ENCODE data around the gene SELENOH. TPM values are rescaled to one million over a fixed set of nuclear protein-coding genes. Genes with fewer than 3 reads are reported as not detected.

SELENOH gene
- total RNA-seq, 1 experiment from 2014 or later = 112 TPM

GRCh38 chr11:57786436-57786835, 45.1 kb downstream of the SELENOH start:
- no peaks in the 10 kb centered on the region for H3K27me3 ChIP-seq (ENCODE audit: control insufficient read depth, insufficient read depth, low read length)
- peaks cover 51% of the 10 kb centered on the region for H3K4me1 ChIP-seq (ENCODE audit: control insufficient read depth, insufficient read depth, low read length)

GRCh38 chr11:57787006-57787604, 45.8 kb downstream of the SELENOH start:
- Histone ChIP-seq H3K27me3 (ENCODE audit: control insufficient read depth, insufficient read depth, low read length) (no peaks in the 10 kb centered on the region), H3K4me1 (ENCODE audit: control insufficient read depth, insufficient read depth, low read length) (peaks cover 50% of the 10 kb centered on the region), H3K9me3 (ENCODE audit: control insufficient read depth, insufficient read depth, low read depth, low read length) (no peaks in the 10 kb centered on the region), H3K4me3 (ENCODE audit: low read depth in 2 of 2, low read length in 2 of 2) (no peak overlapping the region), H3K36me3 (ENCODE audit: control insufficient read depth, insufficient read depth, low read length) (no peaks in the 10 kb centered on the region; the same call in 1 of the 2 replicates), H3K27ac (ENCODE audit: low read length) (peak overlapping the region; percentile 57)
- no peak for DNase-seq (ENCODE audit: low read depth, low spot score)
- intact Hi-C loops (cut with micrococcal nuclease; ENCODE audit: unreplicated experiment) = no loop called here
- TF ChIP-seq CTCF (IDR thresholded peaks at IDR 0.05) (no peak), REST (IDR thresholded peaks at IDR 0.05; ENCODE audit: insufficient read depth in 1 of 2, low read depth in 2 of 2, low read length in 1 of 2) (no peak), TCF7L2 (IDR thresholded peaks at IDR 0.05; ENCODE audit: low read depth, low read length) (no peak), SIN3A (IDR thresholded peaks at IDR 0.05; ENCODE audit: borderline replicate concordance, insufficient read depth, low read depth, low read length) (no peak)
- POLR2A ChIA-PET = interaction anchor here (0.6 kb wide), 1 partner anchor 58 kb away, joined by 3 read pairs; no protein-coding TSS in a partner anchor
- no TSS peak for BruUV-seq (replicated peaks)
- no peak for ATAC-seq
- in situ Hi-C loops (cut with HindIII; ENCODE audit: low pct_unique_long_range_greater_than_20kb, low sequenced_read_pairs) = no loop called here
- CTCF ChIA-PET = no interaction called here

More at GRCh38 chr11:57786436-57786835, 45.1 kb downstream of the SELENOH start:
- intact Hi-C loops (cut with micrococcal nuclease; ENCODE audit: unreplicated experiment) (no loop called here), in situ Hi-C loops (cut with HindIII; ENCODE audit: low pct_unique_long_range_greater_than_20kb, low sequenced_read_pairs) (no loop called here)
- Histone ChIP-seq H3K9me3 (ENCODE audit: control insufficient read depth, insufficient read depth, low read depth, low read length) (no peaks in the 10 kb centered on the region), H3K27ac (ENCODE audit: low read length) (peak overlapping the region; percentile 57; the same call in 1 of the 2 replicates), H3K4me3 (ENCODE audit: low read depth in 2 of 2, low read length in 2 of 2) (no peak overlapping the region), H3K36me3 (ENCODE audit: control insufficient read depth, insufficient read depth, low read length) (no peaks in the 10 kb centered on the region; the same call in 1 of the 2 replicates)
- CTCF ChIA-PET = no interaction called here
- no peak for ATAC-seq
- BruUV-seq (replicated peaks) = no TSS peak
- POLR2A ChIA-PET = interaction anchor here (0.6 kb wide), 1 partner anchor 58 kb away, joined by 3 read pairs; no protein-coding TSS in a partner anchor
- DNase-seq (ENCODE audit: low read depth, low spot score) = no peak
- TF ChIP-seq REST (IDR thresholded peaks at IDR 0.05; ENCODE audit: insufficient read depth in 1 of 2, low read depth in 2 of 2, low read length in 1 of 2) (no peak), TCF7L2 (IDR thresholded peaks at IDR 0.05; ENCODE audit: low read depth, low read length) (no peak), CTCF (IDR thresholded peaks at IDR 0.05) (no peak), SIN3A (IDR thresholded peaks at IDR 0.05; ENCODE audit: borderline replicate concordance, insufficient read depth, low read depth, low read length) (no peak), POLR2AphosphoS5 (IDR thresholded peaks at IDR 0.05; ENCODE audit: low read depth, low read length) (no peak)
